Stimulated activated CD4-positive, alpha-beta T cell treated with anti-CD3 and anti-CD28 coated beads, TNF-alpha, amount 100 ng/mL, for 48 hours (primary cell): ENCODE data around the gene KIAA0513.

Source experiments
- DNase-seq, 3 donors: peaks; one replicate each; pipeline ENCODE4 v3.0.0-alpha.2; 2020; ENCODE audit warnings: low read depth in 3 of 3

KIAA0513 gene

DNA sequence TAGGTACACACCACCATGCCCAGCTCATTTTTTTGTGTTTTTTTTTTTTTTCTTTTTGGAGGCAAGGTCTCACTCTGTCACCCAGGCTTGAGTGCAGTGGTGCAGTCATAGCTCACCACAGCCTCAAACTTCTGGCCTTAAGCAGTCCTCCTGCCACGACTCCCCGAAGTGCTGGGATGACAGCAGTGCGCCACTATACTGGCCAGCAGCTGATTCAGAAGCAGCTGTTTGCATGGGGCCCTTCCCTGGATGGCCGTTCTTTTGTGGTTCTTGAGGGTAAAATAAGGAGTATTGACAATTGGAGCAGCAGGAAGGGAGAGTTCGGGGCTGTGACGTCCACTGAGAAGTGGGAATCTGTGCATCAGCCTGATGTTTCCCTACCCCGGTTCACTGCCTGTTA, 41.6 kb downstream of the KIAA0513 start:
- no peak for DNase-seq

DNA sequence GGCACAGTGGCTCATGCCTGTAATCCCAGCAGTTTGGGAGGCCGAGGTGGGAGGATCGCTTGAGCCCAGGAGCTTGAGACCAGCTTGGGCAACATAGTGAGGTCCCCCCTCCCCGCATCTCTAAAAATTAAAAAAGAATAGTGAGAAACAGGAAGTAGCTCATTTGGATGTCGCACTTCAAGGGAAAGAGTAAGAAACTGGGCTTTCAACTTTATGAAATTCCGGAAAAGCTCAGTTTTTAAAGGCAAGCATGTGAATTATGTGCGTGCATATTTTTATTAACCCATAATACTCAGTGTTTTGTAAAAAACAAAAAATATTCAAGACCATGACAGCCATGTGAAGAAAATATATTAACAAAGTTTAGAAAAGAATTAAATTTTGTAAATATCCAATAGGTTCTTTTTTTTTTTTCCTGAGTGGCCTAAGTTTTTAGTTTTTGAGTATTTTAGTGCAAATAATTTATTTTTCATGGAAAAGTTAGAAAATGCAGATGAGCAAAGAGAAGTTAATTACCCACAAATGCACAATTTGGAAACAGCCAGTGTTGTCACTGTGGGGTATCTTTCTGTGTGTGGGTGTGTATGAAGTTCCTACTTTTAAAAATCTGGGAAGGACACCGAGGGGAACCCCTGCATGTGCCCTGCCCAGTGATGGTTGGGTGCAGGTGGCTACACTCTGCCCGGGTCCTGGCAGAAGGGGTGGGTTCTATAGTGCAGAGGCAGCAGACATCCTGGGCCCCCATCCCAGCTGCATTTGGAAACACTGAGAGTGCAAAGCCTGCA, 44.7 kb downstream of the KIAA0513 start:
- DNase-seq: no peak

DNA sequence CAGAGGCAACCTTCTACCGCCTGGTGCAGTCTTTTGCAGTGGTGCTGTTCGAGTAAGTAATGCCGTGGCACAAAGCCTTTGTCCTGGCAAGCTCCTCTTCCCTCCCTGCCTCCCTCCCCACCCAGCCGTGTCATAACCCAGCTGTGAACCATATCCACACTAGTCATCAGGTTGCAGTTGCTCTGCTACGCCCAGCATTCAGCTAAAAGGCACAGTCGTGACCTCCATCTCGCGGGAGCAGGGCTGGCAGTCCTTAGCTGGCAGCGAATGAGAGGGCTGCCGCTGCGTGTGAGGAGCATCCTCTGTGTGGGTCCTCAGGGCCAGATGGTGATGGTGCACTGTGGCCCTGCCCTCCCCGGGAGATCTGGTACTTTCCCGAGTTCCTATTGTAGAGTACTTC, 45.4 kb downstream of the KIAA0513 start:
- no peak for DNase-seq

DNA sequence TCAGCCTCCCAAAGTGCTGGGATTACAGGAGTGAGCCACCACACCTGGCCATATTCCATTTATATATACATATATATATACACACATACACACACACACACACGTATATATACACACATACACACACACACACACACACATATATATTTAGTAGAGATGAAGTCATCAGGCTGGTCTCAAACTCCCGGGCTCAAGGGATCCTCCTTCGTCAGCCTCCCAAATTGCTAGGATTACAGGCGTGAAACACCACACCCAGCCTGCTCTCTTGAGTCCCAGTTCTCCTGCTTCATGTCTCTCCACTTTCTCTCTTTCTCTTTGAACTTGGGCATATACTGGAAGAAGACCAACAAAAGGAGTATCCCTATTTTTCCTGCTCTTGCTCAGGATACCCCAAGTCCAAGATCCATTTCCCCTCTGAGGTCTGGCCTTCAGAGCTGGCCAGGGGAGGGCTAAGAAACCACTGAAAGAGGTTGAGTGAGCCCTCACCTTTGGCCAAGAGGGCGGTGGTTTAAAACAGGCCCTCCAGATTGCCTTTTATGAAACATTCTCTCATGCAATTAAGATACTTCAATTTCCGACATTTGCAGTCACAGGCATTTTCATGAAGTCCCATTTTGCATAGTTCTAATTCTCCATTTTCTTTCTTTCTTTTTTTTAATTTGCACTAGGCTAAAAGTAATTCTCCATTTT, 46.8 kb downstream of the KIAA0513 start:
- DNase-seq: no peak

DNA sequence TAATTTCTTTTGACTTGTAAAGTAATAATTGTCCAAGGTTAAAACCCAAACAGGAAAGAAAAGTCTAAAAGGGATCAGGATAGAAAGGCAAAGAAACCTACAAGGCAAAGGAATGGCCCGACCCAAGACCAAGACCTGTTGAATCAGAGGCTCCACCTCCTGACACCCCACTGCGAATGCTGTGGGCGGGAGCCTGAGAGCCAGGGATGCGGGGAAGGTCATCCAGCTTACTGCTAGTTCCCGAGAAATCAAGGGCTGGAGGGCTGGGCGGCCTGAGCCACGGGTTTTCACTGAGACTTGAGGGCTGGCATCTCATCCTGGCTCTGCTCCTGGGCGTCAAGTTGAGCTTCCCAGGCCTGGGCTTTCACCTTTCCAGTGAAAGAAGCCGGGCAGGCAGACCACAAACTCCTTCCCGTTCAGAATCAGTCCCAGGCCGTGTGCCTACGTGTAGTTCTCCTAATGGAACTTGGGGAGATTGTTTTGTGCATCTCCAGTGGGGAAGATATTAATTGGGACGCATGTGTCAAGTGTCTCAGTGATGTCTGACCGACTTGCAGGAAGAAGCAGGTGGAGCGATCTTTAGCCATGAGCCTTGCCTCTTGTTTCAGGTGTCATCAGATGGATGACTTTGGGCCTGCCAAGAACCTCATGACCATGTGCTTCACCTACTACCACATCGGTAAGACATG, 47.8 kb downstream of the KIAA0513 start:
- DNase-seq: no peak

DNA sequence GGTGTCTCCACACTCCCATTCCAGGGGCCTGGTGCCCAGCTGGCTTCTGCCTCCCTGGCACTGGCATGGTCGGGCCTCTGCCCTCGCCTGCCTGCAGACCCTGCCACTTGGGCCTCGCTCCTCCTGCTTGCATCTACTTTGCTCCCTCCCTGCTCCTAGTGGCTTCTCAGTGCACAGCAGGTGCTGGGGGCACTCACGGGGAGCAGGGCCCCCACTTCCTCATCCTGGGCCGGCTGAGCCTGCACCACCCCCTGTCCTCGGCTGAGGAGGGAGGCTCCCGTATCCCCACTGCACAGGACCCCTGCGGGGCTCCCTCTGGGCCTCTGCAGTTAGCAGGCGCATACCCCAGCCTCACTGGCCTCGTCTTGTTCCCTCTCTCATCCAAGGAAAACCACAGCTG, 49.4 kb downstream of the KIAA0513 start:
- DNase-seq: no peak

DNA sequence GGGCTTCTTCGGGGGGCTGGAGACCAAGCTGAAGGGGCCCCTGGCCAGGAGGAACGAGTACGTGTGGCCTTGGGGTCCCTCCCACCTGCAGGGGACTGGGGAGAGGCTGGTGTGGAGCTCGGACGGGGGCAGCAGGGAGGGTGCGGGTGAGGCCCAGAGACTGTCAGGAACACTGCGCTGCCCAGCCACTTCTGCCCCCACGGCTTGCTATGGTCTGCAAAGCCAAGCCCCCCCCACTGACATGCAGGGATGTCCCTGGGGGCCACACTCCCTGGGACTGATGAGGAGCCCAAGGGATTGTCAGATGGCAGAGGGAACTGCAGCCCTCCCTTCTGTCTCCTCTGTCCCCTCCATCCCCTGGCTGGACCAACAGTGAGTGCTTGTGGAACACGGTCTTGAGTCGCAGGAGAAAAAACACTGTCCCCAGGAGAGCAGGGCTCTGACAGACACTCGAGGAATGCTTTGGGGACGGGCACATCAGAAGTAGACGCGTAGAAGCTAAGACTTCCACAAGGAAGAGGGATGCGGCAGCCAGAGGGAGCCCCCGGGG, 50.1 kb downstream of the KIAA0513 start:
- no peak for DNase-seq

DNA sequence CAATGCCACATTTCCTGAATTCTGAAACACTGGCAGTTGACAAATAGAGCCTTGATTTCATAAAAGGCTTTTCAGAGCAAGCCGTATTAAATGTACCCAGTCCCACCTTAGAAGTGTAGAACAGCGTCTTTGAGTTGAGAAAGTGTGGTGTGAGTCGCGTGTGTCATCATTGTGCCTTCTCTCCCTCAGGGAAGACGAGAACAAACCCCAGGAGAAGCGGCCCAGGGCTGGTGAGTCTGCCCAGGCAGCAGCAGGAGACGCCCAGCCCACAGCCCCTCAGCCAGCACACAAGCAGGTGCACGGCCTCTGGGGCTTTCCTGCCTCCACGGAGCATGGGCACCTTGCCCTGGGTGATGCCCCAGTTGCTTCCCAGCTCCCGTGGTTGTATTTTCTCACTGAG, 50.6 kb downstream of the KIAA0513 start:
- DNase-seq: no peak

DNA sequence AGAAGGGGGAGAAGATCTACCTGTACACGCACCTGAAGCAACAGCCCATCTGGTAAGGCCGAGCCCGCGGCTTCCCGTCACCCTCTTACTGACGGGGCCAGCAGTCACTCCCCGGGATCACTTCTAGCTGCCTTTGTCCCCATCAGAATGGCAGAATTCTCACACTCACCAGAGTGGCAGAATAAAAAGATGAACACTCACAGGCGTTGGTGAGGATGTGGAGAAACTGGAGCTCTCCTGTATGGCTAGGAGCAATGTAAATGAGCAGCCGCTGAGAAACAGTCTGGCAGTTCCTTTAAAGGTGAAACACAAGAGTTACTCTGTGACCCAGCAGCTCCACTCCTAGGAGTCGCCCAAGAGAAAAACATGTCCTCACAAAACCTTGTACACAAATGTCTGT, 51.4 kb downstream of the KIAA0513 start:
- no peak for DNase-seq

DNA sequence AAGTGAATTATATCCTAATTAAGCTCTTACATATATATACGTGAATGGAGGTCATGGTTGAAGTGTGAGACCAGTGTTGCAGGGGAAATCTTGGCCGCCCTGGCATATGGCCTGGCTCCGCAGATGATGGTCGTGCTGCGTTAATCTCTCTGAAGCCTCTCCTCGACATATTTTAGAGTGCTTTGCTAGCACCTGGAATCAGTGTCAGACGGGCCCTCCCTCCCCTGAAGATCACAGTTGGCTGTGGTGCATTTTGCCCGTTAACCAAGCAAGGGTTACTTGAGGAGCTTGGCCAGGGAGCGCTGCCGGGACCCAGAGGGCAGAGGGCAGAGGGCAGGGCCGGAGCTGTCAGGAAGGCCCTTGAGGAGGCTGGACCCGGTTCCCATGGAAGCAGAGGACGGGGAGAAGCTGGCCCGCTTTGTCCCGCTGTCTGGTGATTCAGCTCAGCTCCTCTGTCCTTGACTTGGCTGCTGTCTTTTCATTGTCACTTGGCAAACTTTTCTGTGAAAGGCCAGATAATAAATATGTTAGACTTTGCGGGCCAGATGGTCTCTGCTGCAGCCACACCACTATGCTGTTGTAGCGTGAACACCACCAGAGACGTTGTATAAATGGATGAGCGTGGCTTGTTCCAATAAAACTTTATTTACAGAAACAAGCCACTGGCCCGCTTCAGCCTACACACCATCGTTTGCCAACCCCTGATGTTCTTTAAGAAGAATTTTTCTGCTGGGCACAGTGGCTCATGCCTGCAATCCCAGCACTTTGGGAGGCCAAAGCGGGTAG, 52.4 kb downstream of the KIAA0513 start:
- DNase-seq: no peak

DNA sequence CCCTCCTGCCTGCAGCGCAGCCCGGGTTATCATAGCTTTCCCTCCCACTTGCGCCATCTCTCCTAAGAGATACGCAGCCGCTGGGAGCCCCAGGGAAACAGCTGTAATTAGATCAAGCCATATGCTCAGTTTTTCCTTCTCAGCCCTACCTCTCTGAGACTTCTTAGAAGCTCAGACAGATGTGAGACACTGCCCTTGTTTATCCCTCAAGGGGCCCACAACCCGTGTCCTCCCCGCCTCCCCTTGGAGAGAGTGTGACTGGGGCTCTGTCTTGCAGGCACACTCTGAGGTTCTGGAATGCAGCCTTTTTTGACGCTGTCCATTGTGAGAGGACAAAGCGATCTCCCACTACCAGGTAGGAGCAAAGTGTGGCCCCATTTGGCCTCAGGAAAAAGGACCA, 53.4 kb downstream of the KIAA0513 start:
- DNase-seq: no peak

DNA sequence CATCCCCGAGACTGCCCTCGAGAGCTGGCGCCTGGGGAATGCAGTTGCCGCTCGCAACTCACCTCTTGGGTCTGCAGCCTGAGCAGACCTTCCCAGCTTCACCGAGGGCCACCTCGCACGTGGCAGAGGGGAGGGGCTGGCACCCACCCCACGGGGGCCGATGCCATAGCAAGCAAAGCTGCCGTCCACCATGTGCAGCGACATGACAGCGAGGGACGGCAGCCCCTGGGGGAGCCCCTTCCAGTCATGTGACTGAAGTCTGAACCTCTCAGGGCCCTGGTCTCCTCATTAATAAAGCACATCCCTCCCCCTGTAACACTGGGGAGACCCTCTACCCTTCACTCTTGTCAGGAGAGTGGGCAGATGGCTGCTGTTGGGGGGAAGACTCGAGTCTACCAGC, 54.2 kb downstream of the KIAA0513 start:
- DNase-seq: no peak

DNA sequence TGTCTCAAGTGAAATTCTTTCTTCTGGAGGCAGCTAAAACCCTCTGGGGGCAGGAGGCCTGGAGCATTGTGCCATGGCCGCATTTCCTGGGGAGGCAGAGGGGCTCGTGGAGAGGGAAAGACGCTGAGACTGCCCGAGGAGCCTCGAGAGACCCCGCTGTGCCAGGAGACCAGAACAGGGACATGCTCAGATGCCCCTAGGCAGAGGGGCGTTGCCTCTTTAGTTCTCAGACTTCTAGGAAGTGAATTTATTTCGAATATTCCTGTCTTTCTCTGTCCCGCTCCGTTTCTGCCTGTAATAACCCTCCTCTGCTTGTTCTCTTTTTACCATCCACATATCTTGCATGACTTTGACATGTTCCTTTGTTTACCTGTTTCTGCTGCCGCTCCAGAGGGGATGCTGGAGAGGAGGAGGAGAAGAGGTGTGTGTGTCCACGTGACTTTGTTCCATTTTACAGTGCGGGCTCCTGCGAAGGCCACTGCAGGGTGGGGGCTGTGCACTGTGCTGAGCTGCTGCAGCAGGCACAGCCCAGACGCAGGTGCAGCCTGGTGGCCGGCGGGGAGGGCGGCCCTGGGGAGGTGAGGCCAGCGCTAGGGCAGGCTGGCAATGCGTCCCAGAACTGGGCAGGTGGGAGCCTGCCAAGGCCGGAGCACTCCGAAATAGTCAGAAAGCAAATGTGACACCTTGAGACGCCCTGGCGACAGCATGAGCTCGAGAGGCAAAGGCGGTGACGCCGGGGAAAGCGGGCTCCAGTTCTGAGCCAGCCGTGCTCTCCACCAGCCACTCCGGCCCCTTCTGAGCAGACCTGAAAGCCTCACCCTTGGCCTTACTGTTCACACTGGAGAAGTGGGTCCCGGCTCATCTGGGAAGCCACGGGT, 54.8 kb downstream of the KIAA0513 start:
- no peak for DNase-seq

DNA sequence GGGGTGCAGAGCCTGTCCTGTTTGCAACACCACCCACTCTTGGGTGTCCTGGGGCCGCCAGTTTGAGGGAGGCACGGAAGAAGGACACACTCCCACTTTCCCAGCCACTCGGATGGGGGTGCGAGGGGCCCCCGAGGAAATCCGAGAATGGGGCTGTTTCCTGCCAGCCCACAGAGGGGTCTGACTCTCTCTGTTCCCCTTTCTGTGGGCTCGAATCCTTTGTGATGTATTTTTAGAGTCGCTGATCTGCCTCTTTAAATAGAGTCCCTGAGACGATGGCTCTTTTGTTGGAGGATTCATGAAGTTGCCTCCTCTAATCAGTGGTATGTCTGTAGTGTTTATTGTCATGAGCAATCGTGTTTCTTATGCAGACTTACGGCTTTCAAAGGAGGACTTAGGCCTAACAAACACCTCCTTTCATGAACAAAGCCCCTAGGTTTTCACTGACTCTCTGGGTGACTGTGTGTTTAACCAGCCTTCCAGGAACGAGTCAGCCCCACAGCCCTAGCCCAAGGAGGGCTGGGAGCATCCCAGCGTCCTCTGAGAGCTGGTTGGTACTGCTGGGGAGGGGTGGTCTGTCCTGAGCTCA, 55.5 kb downstream of the KIAA0513 start:
- no peak for DNase-seq

DNA sequence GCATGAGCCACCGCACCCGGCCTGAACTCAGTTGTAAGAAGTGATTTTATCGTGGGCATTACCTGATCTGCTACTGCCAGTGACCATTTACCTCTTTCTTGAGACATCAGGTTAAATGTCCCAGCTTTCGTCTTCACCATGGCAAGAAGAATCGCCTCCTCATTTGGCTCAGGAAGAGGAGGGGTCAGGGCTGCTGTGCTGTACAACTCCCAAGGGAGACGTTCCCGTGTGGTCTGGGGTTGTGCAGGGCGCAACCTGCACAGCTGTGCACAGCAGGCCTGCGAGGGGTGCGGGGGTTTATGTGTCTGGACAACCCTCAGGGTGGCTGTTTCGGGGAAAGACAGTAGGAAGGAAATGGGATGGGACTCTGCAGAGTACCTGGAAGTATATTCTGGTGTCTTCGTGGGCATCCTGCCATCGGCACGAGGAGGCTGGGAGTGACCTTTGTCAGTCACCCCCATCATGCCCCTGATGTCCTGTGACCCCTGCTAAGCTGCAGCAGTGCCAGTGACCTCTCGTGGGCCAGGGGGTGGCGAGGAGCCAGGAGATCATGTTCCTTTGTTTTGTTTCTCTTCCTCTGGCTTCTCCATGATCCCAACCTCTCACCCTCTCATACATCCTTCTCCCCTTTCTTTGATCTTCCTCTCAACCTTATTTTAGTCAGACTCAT, 57.4 kb downstream of the KIAA0513 start:
- DNase-seq: no peak

DNA sequence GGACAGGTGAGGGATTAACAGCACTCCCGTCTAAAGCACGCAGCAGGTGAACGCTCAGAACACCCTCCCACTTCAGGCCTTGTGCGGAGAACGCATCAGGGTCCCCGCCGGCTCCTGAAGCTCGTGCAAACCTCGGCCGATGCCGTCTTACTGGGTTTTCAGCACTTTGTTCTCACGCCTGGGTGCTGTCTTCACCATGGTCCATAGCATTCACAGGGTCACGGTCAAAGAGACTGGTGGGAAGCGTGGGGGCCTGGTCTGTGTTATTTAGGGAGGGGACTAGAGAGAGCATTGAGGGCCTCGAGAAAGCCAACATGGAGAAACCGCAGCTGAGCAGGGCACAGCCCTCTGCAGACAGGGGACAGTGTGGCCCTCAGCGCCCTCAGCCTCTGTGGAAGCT, 58.1 kb downstream of the KIAA0513 start:
- no peak for DNase-seq

DNA sequence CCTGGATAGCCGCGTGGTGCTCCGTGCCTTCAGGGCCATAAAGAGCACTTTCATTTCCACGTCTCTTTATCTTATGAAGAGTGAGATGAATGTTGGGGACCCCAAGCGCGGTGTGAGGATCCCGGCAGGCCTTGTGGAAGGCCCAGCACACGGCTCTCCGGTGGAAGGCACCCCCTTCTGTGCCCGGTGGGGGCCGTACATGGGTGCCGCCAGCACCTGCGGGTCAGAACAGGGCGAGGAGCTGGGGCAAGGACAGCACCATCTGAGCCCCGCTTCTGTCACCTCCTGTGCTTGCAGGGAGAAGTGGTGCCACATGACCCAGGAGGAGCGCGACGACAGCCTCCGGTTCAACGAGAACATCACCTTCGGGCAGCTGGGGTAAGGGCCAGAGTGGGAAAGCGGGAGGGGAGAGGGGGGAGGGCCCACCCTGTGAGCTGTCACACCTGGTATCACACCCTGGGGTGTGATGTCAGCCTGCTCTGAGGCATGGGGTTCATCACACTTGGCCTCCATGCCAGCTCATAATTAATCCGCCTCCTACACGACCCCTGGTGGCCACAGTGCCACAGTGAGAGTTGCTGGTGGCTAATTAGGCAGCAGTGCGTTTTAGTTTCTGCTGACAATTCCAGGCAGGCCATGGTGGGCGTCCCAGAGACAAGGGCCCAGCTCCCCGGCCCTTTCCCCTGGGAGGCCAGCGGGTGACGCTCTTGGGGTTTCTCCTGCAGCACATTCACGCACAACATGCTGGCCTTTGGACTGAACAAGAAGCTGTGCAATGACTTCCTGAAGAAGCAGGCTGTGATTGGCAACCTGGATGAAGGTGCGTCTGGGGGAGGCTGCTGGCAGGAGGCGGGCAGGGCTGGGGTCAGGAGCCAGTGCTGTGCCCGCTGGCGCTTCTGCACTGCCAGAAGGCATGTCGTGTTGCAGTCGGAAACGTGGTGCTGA, 59.0 kb downstream of the KIAA0513 start:
- DNase-seq: peak; percentile 58 to 66 (median 64)

DNA sequence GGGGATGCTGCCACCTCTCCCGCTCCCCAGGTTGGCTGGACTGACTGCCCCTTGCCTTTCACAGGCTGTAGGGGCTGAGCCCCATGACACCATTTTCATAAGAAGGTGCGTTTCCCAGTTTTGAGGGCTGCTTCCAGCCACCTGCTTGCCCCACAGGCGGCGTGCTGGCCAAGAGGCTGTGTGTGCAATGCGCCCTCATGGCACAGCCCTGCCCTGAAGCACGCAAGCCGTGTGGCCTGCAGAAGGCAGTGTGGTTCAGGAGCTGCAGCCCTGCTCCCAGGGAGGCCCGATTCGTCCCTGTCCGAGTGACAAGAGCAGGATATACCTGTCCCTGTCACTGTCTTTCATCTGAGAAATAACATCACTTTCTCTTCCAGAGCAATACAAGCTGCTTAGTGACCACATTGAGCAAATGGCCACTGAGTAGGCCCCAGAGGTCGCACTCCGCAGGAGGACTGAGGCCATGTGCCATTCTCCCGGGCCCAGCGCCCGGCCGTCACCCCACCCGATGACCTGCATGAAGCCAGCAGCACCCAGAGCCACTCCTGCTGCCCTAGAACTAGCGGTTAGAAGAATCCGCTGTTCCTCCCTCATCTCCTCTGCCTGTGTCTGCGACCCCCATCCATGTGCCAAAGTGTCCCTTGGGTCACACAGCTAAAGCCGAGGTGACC, 60.4 kb downstream of the KIAA0513 start:
- no peak for DNase-seq
